ENCODE data around the gene B4GALT6. TPM values are rescaled to one million over a fixed set of nuclear protein-coding genes. Genes with fewer than 3 reads are reported as not detected.

The B4GALT6 gene
- total and polyA plus RNA-seq, 9 of the 15 experiments (the other 6 are each of a cell fraction or from before 2014, with no cell fraction given) = 0.03 to 0.27 (median 0.08) TPM

DNA sequence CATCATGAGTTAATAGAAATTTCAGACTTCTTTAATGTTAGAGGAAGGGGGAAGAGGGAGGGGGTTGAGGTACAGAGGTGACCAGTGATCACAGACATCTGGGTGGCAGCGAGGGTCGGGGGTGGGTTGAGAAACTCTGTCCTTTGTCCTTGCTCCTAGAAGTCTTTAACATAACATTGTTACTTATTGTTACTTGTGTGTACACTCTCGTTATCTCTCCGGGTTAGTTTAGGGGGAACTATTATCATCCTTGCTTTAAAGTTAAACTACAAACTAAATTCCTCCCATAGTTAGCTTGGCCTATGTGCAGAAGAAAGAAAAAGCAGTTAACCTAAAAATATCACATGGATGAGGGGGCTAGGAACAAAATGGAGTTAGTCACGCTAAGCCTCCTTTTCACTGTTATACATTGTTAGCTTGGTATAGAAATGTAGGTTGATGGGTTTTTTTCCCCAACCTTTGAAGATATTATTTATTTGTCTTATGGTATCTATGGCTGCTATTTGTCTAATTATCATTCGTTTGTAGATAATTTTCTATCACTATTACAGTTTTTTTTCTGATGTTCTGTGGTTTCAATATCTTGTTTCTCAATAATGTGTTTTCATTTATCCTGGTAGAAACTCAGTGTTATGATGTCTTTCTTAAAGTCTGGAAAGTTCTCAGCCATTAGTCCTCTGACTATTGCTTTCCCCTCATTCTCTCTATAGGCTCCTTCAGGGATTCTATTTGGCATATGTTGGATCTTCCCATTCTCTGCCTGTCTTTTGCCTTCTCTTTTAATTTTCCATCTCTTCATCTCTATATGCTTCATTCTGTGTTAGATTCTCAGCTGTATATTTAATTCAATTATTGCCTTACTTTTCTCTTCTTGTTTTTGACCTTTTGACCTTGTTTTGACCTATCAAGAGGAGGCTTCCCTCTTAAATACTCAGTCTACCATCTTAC is 13.2 kb upstream of the B4GALT6 start:
- in situ Hi-C loops (cut with MboI) (no loop called here), intact Hi-C loops (cut with micrococcal nuclease) (no loop called here)
- no TSS peak for BruUV-seq (replicated peaks)
- POLR2A ChIA-PET = no interaction called here
- Histone ChIP-seq H3K27me3 (ENCODE audit: control insufficient read depth in 2 of 2, insufficient read depth in 2 of 2, low read length in 2 of 2) (no peaks in the 10 kb centered on the region), H3K27ac (ENCODE audit: extremely low read depth, low read depth, low read length) (no peak overlapping the region), H3K79me2 (ENCODE audit: control insufficient read depth, insufficient read depth, low read length) (no peaks in the 10 kb centered on the region), H3K4me3 (no peak overlapping the region), H4K20me1 (replicated peaks; ENCODE audit: control insufficient read depth, insufficient read depth, low read length) (no peaks in the 10 kb centered on the region), H3K9me1 (ENCODE audit: control insufficient read depth, insufficient read depth, low read length) (no peaks in the 10 kb centered on the region), H3K9me3 (replicated peaks; ENCODE audit: control insufficient read depth, insufficient read depth, low read depth, low read length) (no peaks in the 10 kb centered on the region), H3K36me3 (ENCODE audit: control insufficient read depth, insufficient read depth, low read length) (no peaks in the 10 kb centered on the region), H3K4me2 (ENCODE audit: insufficient read depth, low read length) (no peak overlapping the region), H2AFZ (ENCODE audit: low read depth, low read length) (no peak overlapping the region), H3K9ac (ENCODE audit: insufficient read depth in 1 of 2, low read depth in 2 of 2, low read length in 2 of 2) (no peak overlapping the region), H3K4me1 (replicated peaks in 1 of 2; ENCODE audit: control insufficient read depth in 2 of 2, insufficient read depth in 2 of 2, low read length in 2 of 2) (peaks cover 0 to 8% of the 10 kb centered on the region in 2 experiments; a peak in 2 of 5 replicates)
- no peak for DNase-seq (ENCODE audit: extremely low read depth in 1 of 4, low spot score in 3 of 4)
- FAIRE-seq = no peak
- ATAC-seq = no peak
- CTCF ChIA-PET (ENCODE audit: low intra/inter-chr PET ratio) = no interaction called here
- 9% methylated on average over 6 of the region's 6 CpGs for WGBS (ENCODE audit: insufficient coverage, low coverage, missing lambda C conversion rate)
- TF ChIP-seq ILK (tag; IDR thresholded peaks at IDR 0.05; ENCODE audit: borderline replicate concordance, low read depth) = peak; percentile 34; the same call in 1 of the 2 replicates
- TF ChIP-seq, protein P1, sequence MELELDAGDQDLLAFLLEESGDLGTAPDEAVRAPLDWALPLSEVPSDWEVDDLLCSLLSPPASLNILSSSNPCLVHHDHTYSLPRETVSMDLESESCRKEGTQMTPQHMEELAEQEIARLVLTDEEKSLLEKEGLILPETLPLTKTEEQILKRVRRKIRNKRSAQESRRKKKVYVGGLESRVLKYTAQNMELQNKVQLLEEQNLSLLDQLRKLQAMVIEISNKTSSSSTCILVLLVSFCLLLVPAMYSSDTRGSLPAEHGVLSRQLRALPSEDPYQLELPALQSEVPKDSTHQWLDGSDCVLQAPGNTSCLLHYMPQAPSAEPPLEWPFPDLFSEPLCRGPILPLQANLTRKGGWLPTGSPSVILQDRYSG (tag; conservative IDR thresholded peaks at IDR 0.05; ENCODE audit: low read depth) = 0 out of 2 replicates have a peak, but pooled peaks have one; percentile 53
- peak; percentile 64 for TF ChIP-seq SMAD4 (CRISPR knock-in tag; conservative IDR thresholded peaks at IDR 0.05)
- TF ChIP-seq NR2C1 (IDR thresholded peaks at IDR 0.05) = no peak
- TF ChIP-seq NR2C1 (tag; IDR thresholded peaks at IDR 0.05) = peak; percentile 65
- peak; percentile 63; the same call in 1 of the 2 replicates for TF ChIP-seq PYGO2 (tag; IDR thresholded peaks at IDR 0.05)
- TF ChIP-seq ZNF311 (CRISPR knock-in tag; IDR thresholded peaks at IDR 0.05) = peak; percentile 50; the same call in 1 of the 2 replicates
- peak; percentile 79 for TF ChIP-seq PTTG1 (tag; IDR thresholded peaks at IDR 0.05; ENCODE audit: low read depth)
- 0 out of 2 replicates have a peak, but pooled peaks have one; percentile 23 for TF ChIP-seq ESRRA (IDR thresholded peaks at IDR 0.05; ENCODE audit: borderline replicate concordance, low read depth)
- peak; percentile 44; the same call in 1 of the 2 replicates for TF ChIP-seq KLF6 (CRISPR knock-in tag; IDR thresholded peaks at IDR 0.05; ENCODE audit: borderline replicate concordance)
- TF ChIP-seq, protein P2, sequence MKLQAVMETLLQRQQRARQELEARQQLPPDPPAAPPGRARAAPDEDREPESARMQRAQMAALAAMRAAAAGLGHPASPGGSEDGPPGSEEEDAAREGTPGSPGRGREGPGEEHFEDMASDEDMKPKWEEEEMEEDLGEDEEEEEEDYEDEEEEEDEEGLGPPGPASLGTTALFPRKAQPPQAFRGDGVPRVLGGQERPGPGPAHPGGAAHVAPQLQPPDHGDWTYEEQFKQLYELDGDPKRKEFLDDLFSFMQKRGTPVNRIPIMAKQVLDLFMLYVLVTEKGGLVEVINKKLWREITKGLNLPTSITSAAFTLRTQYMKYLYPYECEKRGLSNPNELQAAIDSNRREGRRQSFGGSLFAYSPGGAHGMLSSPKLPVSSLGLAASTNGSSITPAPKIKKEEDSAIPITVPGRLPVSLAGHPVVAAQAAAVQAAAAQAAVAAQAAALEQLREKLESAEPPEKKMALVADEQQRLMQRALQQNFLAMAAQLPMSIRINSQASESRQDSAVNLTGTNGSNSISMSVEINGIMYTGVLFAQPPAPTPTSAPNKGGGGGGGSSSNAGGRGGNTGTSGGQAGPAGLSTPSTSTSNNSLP (IDR thresholded peaks at IDR 0.05; ENCODE audit: borderline replicate concordance, low read depth, low read length) = no peak
- peak; percentile 97 for TF ChIP-seq DMBX1 (CRISPR knock-in tag; IDR thresholded peaks at IDR 0.05; ENCODE audit: borderline replicate concordance)
- TF ChIP-seq JUN (IDR thresholded peaks at IDR 0.05; ENCODE audit: borderline replicate concordance, low read depth, low read length) = no peak
- TF ChIP-seq JUN (CRISPR knock-in tag; IDR thresholded peaks at IDR 0.05; ENCODE audit: borderline replicate concordance) = no peak
- TF ChIP-seq CXXC5 (CRISPR knock-in tag; IDR thresholded peaks at IDR 0.05) = peak; percentile 43; the same call in 1 of the 2 replicates
- TF ChIP-seq MEF2D (tag; conservative IDR thresholded peaks at IDR 0.05; ENCODE audit: low read depth) = 0 out of 2 replicates have a peak, but pooled peaks have one; percentile 43
- peak; percentile 83; the same call in 1 of the 2 replicates for TF ChIP-seq GTF2A2 (tag; IDR thresholded peaks at IDR 0.05)
